Activated T-helper 1 cell treated with anti-CD3 and anti-CD28 coated beads, Interleukin-2, amount 50 U/mL, for 16 hours (primary cell): ENCODE measurements around the gene KCNIP1.

Experiments
- DNase-seq, 2 donors: peaks; one replicate each; pipeline ENCODE4 v3.0.0-alpha.2; 2020; ENCODE audit warnings: low read depth in 1 of 2, low spot score in 1 of 2

Gene KCNIP1

DNA sequence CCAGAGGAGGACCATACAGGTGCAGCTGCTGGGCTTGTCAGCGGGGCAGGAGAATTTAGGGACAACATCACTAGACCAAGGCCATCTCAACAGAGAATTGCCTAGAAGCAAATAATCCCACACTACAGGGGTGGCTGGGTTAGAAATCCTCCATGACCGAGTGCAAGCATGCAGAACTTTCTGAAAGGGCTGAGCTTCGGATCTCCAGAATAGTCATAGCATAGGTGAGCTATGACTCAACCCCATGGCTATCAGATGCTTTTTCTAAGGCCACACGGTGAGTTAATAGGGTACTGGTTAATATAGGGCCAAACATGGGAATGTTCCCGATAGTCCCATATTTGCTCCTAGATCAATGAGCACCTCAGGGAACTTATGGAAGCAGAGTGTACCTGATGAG, 4.2 kb downstream of the KCNIP1 start:
- no peak for DNase-seq

DNA sequence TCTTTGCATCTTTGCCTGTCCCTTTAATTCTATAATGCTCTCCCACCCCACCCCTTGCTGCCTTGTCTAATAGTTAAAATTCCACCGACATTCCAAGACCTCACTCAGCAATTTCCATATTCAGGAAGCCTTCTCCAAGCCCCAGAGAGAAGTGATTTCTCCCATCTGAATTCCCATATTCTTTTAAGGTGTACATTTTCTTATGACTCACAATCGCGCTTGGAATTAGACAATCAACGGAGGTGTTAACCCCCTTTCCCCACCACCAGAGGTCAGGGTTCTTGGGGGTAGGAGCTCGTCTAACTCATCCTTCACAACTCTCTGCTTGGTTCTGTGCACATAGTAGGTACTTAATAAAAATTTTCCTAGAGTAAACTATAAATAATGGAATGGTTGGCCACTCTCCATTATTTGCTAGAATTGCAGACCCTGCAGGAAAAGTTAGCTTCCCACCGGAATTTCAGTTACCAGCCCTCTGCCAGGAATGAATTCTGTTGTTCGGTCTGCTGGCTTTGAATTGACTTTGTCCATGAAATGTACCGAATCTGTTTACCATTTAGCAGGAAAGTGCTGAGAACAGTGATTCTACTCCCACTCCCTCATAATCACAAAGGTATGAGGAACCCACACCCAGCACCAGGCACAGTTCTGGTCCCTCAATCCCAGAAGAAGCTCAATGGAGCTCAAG, 5.0 kb downstream of the KCNIP1 start:
- DNase-seq, result no peak

DNA sequence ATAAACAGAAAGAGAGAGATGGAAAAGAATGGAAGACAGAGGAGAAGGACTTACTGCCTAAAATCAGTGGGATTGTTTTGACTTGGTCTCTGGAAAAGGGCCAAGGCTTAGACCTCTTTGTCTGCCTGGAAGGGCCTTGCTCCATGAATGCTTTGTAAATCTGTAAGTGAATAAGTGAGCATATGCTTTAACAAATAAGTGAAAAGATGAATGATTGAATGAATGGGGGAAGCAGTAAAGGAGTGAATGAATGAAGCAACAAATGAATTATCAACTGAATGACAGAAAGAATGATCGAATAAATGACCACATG, 5.5 kb downstream of the KCNIP1 start:
- DNase-seq, result no peak

DNA sequence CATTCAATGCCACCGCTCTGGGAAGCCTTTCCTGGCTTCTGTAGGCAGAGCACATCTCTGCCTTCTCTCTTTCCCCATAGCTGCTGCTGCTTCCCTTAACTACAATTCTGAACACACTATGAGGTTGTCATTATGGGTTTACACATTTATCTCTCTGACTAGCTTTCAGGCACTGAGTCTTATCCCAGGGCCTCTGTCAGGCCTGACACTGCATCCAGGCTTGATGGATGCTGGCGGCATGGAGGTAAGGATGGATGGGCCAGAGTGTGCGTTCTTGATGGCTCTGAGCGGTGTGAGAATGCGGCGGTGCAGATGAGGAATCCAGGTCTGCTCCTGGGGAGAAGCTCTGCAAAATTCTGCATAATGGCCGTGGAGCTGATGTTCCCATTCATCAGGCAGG, 6.3 kb downstream of the KCNIP1 start:
- DNase-seq, result no peak

DNA sequence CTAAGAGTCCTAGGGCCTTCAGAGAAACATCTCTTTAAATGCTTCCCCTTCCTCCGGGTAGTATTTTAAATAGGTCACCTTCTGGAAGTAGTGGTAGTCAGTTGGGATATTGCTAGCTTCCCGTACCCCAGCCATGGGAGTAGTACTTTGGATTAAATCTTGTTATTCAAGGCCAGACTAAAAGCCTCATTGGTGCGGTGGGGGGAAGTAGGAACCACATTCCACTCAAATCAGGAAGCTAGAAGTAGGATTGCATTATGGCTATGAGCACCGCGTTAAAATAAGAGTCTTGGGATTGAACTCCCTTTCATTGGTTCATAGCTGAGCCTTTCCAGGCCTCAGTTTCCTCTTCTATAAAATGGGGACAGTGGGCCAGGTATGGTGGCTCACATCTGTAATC, 6.7 kb downstream of the KCNIP1 start:
- no peak for DNase-seq

DNA sequence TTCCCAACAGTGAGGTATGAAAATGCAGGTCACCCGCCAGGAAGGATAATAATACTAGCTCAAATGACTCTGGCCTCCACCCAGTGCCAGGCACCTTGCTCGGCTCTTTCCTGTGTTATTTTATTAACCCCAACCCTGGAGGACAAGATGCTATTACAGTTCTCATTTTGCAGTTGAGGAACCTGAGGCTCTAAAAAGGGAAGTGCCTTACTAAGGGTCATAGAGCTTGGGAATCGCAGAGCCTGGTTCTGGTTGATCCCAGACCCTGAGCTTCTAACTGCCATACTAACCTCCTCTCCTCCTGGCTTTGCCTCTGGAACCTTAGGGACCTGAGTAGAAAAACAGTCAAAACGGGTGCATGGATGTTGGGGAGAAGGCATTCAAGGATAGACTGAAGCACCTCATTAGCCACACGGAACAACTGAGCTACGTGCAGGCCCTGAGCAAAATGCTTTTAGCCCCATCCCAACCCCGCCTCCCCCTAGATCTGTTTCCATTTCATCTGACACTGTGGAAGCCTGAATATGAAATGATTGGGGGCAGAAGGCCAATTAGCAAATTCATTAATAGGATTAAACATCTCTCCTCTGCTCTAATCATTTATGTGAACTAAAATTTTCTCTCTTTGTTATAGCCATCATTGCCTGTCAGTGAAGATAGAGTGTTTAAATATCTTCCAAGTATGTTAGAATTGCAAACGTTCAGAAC, 7.9 kb downstream of the KCNIP1 start:
- no peak for DNase-seq

DNA sequence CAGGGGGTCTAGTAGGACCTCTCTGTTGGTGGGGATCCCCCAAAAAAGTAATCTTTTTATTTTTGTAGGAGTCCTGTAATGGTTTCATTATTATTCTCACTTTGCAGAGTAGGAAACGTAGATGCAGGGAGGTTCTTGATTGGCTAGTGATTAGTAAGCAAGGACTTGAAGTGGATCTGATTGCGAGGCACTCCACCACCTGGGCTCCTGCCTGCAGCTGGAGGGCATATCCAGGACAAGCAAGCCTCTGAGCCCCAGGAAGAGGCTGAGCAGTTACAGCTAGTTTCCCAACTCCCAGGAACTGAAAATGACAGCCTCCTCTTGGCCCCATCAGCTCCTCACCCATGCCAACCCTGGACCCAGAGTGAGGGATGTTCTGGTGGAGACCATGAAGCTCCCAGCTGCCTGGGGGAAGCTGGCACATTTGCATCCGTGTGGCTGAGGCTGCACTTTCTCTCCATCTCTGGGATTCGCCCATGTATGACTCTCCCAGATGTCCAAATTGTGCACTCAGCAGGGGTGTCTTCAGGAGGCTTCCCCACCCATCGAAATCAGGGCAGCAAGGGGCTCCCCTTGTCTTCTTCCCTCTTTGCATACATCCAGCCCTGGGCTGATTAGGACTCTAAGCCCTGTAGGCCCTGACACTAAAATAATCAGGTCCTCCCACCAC, 10.2 kb downstream of the KCNIP1 start:
- DNase-seq, result no peak

DNA sequence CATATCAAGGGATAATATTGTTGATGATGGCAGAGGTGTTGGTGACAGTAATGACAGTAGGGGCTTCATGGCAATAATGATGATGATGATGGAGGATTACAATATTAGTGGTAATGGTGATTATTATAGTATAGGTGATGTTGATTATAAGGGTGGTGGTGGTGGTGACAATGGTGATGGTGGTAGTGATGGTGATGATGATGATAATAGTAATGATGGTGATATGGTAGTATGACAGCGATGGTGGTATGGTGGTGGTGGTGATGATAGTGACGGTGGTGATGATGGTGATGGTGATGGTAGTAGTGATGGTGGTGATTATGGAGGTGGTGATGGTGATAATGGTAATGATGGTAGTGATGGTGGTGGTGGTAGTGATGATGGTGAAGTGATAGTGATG, 13.6 kb downstream of the KCNIP1 start:
- DNase-seq, result no peak

DNA sequence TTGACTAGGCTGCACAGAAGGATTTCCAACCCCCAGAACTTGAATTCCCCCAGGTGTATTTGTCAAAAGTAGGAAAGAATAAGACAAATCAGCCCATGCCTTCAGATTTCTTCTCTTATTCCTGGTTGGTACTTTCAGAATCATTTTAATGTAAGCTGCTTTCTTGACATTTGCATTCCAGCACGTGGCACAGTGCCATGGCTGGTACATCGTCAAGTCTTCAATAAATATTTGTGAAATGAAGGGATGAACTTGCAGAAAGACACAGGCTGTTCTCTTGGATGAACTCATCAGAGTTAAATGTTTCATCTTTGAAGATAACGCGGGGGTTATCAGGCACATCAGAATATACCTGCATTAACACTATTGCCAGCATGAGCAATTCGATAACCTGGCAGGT, 14.5 kb downstream of the KCNIP1 start:
- DNase-seq, result no peak

DNA sequence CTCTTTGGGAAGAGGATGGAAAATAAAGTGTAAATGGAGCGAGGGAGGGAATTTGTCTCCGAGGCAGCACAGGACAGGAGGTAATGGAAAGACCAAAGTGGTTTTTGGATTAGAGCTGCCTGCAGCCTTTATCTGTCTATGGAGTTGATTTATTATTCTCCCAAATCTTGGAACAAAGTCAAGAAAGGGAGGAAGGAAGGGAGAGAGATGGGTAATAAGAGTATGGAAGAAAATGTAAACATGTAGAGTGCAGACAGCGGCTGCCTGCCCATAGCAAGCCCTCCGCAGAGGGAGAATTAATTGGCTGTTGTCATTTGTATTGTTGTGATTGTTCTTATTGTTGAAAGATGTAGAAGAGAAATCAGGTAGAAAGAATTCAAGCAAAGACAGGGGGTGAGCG, 15.7 kb downstream of the KCNIP1 start:
- no peak for DNase-seq

DNA sequence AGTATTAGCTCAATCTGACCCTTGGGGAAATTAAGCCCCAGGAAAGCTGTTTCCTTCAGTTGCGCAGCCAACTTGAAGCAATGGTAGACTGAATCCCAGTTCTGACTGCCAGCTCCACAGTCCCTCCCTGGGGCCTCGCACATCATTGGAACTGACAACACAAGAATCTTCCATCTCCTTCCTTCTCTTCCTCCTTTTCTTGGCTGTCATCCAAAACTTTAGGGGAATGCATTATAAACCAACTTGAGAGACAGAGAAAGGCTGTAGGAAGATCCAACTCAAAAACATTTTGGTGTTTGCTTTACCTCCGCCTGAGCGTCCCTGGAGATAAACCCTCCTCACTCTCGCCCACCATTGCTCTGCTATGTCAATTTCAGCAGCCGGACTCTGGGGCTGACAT, 16.6 kb downstream of the KCNIP1 start:
- no peak for DNase-seq

DNA sequence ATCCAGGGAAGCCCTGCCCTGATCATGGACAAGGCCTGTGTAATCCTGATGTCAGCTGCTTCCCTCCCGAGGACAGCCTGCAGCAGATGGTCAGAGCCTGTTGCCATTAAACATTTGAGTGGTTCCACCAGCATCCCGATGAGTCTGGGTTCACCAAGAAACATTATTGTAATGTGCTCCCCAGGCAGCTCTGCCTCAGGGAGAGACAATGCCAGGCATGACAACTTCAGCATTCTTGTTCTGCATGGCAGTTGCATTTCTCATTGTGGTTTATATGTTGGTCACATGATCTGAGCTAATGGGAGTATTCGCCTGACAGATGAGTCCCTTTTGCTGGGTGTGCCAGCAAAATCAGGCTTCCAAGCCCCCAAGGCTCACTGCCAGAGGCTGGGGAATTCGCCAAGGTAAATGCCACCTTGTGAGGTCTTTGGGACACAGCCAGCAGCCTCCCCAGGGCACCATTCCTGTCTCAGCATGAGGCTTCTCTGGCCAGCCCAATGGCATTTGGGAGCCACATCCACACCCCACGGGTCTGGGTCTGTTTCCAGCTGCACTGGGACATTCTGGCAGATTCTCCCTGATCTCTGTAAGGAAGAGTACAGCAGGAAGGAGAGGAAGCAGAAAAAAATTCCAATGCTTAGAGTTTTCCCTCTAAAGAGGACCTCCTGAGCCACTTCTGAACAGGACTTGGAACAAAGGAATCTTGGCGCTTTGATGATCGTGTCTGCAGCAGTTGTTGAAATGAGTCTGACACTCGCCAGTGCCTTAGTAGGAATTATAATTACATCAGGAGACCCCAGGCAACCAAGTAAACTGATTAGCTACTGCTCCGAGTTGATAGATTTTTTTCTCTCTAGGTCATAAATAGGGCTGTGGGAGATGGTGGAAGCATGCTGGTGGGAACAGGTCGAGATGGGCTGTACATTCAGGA, 18.7 kb downstream of the KCNIP1 start:
- no peak for DNase-seq

DNA sequence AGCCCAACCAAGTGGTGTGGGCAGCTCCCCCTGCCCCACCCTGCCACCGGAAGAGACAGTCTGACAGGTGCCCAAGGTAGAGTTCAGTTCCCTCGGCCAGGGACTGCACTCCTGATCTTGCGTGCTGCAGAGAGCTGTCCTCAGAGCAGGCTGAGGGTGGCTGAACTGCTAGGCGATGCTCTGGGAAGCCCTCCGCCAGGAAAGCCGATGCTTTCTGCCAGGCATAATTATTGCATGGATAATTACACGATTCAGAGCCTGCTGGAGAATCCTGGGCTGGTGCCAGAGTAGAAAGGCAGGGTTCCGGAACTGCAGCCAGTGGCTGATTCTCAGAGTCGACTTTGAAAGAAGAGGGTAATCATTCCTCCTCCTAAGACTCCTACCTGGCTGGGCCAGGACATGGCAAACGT, 19.3 kb downstream of the KCNIP1 start:
- no peak for DNase-seq

DNA sequence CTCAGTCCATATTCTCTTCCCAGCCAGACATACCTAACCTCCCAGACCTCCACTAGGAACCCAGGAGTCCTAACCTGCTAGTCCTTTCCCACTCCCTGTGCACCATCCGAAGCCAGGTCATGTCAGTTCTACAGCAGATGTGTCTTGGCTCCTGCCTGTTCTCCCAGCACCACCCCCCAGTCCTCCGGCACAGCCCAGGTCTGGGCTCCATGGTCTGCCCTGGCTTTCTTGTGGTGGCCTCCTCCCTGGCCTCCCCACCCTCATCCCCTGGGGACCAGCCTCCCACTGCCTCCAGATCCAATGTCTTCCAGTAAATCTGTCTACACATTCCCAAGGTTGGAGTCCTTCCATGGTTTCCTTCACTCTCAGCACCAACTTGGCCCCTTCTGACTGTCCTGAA, 20.0 kb downstream of the KCNIP1 start:
- DNase-seq, result no peak

DNA sequence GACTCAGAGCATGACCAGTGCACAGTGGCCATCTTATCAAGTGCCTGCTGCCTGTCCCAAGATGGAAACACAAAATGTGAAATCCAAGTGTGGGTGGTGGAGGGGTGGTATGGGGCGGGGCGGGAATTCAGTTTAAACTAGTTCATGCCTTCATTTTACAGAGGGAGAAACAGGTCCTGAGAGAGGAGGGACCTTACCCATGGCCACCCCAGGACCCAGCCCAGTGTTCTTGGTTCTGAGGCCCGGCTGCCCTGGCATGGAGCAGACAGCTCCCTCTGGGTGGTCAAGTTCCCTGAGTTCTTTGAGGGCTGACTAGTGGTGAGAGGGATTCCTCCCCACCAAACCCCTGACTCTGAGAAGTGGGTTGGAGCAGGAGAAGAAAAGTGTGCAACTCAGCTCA, 20.8 kb downstream of the KCNIP1 start:
- no peak for DNase-seq

DNA sequence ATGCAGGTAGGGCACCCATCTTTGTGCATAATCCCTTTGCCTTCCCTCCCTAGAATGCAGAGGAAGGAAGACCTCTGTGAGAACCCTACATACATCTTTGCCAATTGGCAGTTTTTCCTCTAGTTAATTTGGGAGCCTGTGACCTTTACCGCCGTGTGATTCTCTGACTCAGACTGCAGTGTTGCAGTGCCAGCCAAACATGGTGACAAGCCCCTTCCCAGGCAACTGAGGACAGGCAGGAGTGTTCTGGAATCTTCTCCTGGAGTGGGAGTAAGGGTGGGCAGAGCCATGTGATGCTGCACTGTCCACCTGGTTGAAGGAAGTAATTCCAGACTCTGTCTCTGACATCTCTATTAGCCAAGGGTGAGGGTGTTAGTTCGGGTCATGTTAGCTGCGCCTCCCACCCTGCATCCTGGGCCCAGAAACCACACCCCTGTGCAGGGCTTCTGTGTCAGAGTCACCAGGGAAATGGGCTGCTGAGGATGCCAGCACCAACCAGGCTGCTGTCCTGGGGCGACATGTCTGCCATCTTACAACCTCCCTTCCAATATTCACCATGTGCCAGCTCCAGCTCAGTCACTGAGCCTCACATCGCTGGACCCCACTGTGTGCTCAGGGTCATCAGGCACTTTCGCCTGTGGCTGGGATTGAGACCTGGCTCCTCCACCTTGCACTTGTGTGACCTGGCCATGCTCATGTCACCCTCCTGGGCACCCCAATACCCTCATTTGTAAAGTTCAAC, 21.8 kb downstream of the KCNIP1 start:
- DNase-seq, result no peak

DNA sequence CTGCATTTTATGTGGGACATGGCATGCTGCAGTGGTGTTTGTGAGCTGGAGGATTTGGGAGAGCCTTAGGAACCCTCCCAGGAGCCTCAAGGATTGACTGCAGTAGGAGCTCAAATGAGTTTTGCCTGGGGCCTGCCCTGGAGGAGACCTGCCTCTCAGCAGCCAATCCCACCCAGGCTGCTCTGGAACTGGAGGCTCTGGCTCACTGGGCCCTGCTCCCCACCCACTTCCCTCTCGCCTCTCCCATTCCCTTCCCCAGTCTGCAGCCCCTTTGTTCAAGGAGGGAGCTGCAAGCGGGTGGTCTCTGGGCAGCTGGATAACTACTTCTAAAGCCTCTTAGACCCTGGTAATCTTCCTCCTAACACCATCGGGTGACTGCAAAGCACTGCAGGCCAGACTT, 24.2 kb downstream of the KCNIP1 start:
- no peak for DNase-seq

DNA sequence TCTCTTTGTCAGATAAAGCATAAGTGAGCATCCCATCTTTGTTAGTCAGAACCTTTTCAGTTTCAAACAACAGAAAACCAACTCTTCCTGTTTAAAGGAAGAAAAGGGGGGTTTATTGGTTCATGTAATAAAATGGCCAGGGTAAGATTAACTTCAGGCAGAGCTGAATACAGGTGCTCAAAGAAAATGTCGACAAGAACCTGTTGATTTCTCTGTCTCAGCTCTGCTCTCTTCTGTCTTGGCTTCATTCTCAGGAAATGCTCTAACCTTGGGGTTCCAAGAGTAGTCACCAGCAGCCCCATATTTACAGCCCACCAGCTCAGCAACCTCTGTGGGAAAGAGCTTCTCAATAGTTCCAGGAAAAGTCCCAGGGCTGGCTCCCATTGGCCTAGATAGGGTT, 25.2 kb downstream of the KCNIP1 start:
- DNase-seq, result no peak

DNA sequence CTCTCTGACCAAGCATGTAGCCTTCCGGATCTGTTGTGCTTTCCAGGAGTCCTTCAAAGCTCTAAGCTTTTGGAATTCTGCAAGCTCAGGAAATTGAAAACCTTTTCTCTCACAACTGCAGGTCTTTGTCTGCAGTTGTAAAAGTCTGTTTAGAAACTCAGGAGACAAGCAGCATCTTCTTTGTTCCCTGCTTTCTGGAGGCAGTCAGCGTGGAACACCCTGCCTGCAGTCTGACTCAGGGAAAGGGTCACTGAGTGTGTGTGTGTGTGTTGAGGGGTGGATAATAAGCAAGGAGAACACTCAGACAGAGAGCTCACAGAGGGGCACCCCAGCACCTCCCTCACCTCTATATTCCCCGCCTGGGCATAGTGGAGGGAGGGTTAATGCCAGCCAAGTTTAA, 29.1 kb downstream of the KCNIP1 start:
- no peak for DNase-seq

DNA sequence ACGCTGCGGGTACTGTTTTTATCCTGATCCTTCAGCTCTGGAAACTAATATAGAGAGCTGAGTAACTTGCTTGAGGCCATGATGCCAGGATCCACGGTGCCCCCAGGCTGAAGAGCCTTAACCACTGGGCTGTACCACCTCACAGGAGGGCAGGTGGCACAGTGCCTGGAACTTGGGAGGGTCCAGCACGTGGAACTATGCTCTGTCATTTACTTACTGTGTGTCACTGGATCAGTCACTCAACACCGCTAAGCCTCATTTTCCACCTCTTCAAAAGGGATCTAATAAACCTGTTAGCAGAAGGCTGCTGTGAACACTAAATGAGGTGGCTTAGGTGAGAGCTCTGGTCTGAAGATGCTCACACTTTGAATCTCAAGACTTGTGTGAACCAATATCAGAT, 29.6 kb downstream of the KCNIP1 start:
- no peak for DNase-seq

DNA sequence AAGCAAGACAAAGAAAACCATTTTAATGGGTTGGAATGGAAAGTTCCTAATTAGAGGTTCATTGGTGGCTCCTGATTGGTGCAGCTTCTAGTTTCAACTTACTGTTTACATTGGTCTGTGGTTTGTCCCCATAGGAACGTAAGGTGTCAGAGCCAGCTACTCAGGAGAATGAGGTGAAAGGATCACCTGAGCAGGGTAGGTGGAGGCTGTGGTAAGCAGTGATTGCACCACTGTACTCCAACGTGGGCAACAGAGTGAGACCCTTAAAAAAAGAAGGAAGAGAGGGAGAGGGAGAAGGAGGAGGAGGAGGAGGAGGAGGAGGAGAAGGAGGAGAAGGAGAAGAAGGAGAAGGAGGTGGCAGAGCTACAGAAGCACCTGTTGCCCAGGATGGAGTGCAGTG, 30.4 kb downstream of the KCNIP1 start:
- DNase-seq, result no peak
